Suprapubic skin (tissue), 4 donors: ENCODE measurements around the gene TMED10. TPM values are rescaled to one million over a fixed set of nuclear protein-coding genes. Genes with fewer than 3 reads are reported as not detected.

ENCODE experiments used
- DNase-seq, 2 donors: peaks; one replicate each; pipeline ENCODE4 v3.0.0-alpha.2; 2019; ENCODE audit warnings: low spot score in 2 of 2
- H3K27ac ChIP-seq: fragments of 200-600 bp; sonication (generic); one replicate; pipeline ENCODE4 v1.5.1; 2019
- H3K27me3 ChIP-seq: fragments of 200-600 bp; sonication (generic); one replicate; pipeline ENCODE4 v1.5.1; 2019
- H3K36me3 ChIP-seq: fragments of 200-600 bp; sonication (generic); one replicate; pipeline ENCODE4 v1.5.1; 2019
- H3K4me1 ChIP-seq: fragments of 200-600 bp; sonication (generic); one replicate; pipeline ENCODE4 v1.5.1; 2019
- H3K4me3 ChIP-seq: fragments of 200-600 bp; sonication (generic); one replicate; pipeline ENCODE4 v1.5.1; 2019; ENCODE audit warnings: mild to moderate bottlenecking
- H3K9me3 ChIP-seq: fragments of 200-600 bp; sonication (generic); one replicate; pipeline ENCODE4 v1.5.1; 2019
- CTCF ChIP-seq, 2 donors: fragments of 200-600 bp in 1 of 2; fragments of 450-650 bp in 1 of 2; sonication (generic) in 1 of 2; IDR thresholded peaks; one replicate each; pipeline ENCODE4 v1.5.1; 2016 to 2019; ENCODE audit warnings: antibody characterized with exemption in 2 of 2, mild to moderate bottlenecking in 1 of 2, moderate library complexity in 1 of 2
- EP300 ChIP-seq: sonication (generic); formaldehyde crosslinking; IDR thresholded peaks from one replicate; pipeline ENCODE4 v1.6.1; 2017; ENCODE audit warnings: antibody characterized with exemption
- POLR2A ChIP-seq, 2 donors: fragments of 450-650 bp; IDR thresholded peaks; one replicate each; pipeline ENCODE4 v1.6.1; 2017; ENCODE audit warnings: antibody characterized with exemption in 2 of 2, mild to moderate bottlenecking in 2 of 2, moderate library complexity in 2 of 2
- POLR2AphosphoS5 ChIP-seq, 3 donors: sonication (generic); formaldehyde crosslinking; IDR thresholded peaks; one replicate each; pipeline ENCODE4 v1.6.1; 2017; ENCODE audit warnings: antibody characterized with exemption in 3 of 3
- WGBS: methylation state at CpG from one replicate; pipeline ENCODE4 v1.1.5; 2018; 5-methylcytosine and 5-hydroxymethylcytosine counted together
- total RNA-seq, 4 donors: library from RNA; depleted of rRNA; stranded (reverse); fragments of >200 nt; gene quantifications; one replicate each; pipeline ENCODE4 v1.1.0, GENCODE V29; 2016

The TMED10 gene
- total RNA-seq, 4 donors from 2014 or later, result 123 to 235 (median 198) TPM

- Histone ChIP-seq H3K4me3 (no peak overlapping the region), H3K9me3 (no peaks in the 10 kb centered on the region), H3K27ac (no peak overlapping the region), H3K36me3 (no peaks in the 10 kb centered on the region), H3K27me3 (no peaks in the 10 kb centered on the region), H3K4me1 (peaks cover 75% of the 10 kb centered on the region)
- no peak for TF ChIP-seq EP300
- no peak for TF ChIP-seq POLR2A (IDR thresholded peaks at IDR 0.05)
- TF ChIP-seq POLR2AphosphoS5 (IDR thresholded peaks at IDR 0.05), result no peak
- TF ChIP-seq CTCF (IDR thresholded peaks at IDR 0.05), result no peak
- 66% methylated on average over 4 of the region's 4 CpGs for whole genome bisulfite sequencing
- no peak for DNase-seq
Measured at GRCh38 chr14:75170772-75171171, 5.6 kb downstream of the TMED10 start.

DNA sequence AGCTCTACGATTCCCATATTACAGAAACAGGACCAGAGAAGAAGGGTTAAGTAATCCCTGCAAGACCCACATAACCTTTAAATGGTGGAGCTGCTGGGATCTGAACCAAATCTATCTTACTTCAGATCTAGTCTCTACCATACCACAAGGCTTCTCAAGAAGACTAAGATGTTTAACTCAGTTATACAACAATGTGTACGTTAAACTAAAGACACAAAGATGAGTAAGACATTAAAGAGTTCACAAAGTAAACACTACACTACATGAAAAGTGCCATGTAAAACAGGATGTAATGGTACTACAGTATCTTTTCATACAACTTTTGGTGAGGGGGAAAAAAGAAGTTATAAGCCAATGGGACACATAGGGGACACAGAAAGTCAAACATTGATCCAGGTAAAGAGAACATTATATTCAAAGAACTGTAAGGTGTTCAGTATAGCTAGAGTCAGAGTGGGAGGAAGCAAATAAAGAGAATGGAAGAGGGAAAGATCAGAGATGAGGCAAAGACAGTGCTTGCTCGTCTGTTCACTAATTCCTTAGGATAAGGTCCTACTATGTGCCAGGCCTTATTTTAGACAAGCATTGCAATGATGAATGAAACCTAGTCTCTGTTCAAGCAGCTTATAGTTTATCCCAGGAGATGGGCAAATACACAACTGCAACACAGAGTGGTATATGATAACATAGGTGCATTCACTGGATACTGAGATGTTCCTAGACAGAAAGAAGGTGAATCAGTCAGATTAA lies 7.7 kb downstream of the TMED10 start:
- no peak for TF ChIP-seq EP300
- no peak for TF ChIP-seq POLR2A (IDR thresholded peaks at IDR 0.05)
- no peak for TF ChIP-seq POLR2AphosphoS5 (IDR thresholded peaks at IDR 0.05)
- no peak for TF ChIP-seq CTCF (IDR thresholded peaks at IDR 0.05)
- Histone ChIP-seq H3K36me3 (no peaks in the 10 kb centered on the region), H3K4me1 (peaks cover 60% of the 10 kb centered on the region), H3K27ac (no peak overlapping the region), H3K27me3 (no peaks in the 10 kb centered on the region), H3K4me3 (no peak overlapping the region), H3K9me3 (no peaks in the 10 kb centered on the region)
- 89% methylated on average over 3 of the region's 3 CpGs for WGBS
- DNase-seq, result no peak

DNA sequence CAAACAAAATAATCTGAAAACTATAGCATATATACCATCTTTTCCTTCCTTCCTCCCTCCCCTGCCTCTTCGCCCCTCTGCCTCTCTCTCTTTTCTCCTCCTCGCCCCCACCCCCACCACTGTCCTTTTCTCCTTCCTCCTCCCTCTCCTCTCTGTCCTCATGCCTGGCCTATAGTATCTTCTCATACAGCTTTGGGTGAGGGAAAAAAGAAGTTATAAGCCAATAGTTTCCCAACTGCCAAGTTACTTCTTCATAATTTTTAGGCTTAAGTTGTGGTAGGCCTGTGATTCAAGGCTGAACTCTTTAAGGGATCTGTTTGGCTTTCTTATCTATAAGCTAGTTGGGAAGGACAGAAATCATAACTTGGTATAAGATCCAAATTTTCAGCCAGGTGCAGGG lies 9.1 kb downstream of the TMED10 start:
- H3K27ac ChIP-seq, result no peak overlapping the region

DNA sequence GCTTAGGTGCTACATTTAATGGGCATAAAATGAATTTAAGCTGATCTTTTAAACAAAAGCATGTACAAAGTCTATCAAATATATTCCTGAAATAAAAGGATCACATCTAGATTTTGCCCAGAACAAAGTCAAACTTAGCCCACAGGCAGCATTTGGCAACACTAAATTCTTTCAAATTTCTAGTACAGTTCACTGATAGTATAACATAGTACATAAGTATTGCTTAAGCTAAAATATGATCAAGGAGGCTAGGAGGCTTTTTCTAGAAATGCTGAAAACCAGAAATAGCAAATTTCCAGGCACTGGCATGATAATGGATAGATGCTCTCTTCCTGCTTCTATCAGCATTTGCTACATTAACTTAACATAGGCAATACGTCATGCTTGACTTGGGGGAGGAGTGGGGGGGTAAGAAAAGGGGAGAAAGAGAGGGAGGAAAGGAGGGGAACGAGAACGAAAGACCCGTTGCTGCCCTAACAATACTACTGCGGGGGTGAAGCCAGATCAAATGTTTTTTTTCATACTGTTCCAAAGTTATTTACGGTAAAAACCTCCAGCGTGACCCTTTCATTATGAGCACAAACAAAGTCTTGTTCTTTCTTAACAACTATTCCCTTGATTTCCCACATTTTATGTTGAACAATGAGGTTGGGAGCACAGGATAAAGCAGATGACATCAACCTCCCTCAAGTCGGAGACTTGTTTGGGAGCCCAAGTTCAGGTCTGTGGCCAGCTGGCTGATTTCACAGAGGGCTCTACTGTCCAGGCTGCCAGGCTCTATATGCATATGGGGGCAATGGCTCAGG lies 10.6 kb downstream of the TMED10 start:
- no peak overlapping the region for H3K27ac ChIP-seq
- H3K27me3 ChIP-seq, result no peaks in the 10 kb centered on the region
- H3K4me3 ChIP-seq, result no peak overlapping the region
- H3K9me3 ChIP-seq, result no peaks in the 10 kb centered on the region
- WGBS, result 69% methylated on average over 8 of the region's 8 CpGs
- TF ChIP-seq CTCF (IDR thresholded peaks at IDR 0.05), result no peak
- no peak for TF ChIP-seq POLR2AphosphoS5 (IDR thresholded peaks at IDR 0.05)
- TF ChIP-seq EP300, result no peak
- no peak for TF ChIP-seq POLR2A (IDR thresholded peaks at IDR 0.05)
- H3K4me1 ChIP-seq, result peaks cover 38% of the 10 kb centered on the region
- H3K36me3 ChIP-seq, result no peaks in the 10 kb centered on the region
- DNase-seq, result no peak

More for the DNA sequence above, 9.1 kb downstream of the TMED10 start:
- TF ChIP-seq POLR2A (IDR thresholded peaks at IDR 0.05) (no peak), EP300 (no peak), CTCF (IDR thresholded peaks at IDR 0.05) (no peak), POLR2AphosphoS5 (IDR thresholded peaks at IDR 0.05) (no peak)
- no peaks in the 10 kb centered on the region for H3K9me3 ChIP-seq
- H3K4me3 ChIP-seq, result no peak overlapping the region
- H3K36me3 ChIP-seq, result no peaks in the 10 kb centered on the region
- H3K4me1 ChIP-seq, result peaks cover 46% of the 10 kb centered on the region
- H3K27me3 ChIP-seq, result no peaks in the 10 kb centered on the region
- 86% methylated on average over 2 of the region's 2 CpGs for WGBS
- no peak for DNase-seq

GRCh38 chr14:75164809-75165208 lies 11.6 kb downstream of the TMED10 start:
- Histone ChIP-seq H3K27ac (no peak overlapping the region), H3K4me3 (no peak overlapping the region), H3K9me3 (no peaks in the 10 kb centered on the region), H3K36me3 (no peaks in the 10 kb centered on the region), H3K4me1 (peaks cover 39% of the 10 kb centered on the region), H3K27me3 (no peaks in the 10 kb centered on the region)
- no peak for TF ChIP-seq EP300
- no peak for TF ChIP-seq POLR2A (IDR thresholded peaks at IDR 0.05)
- TF ChIP-seq POLR2AphosphoS5 (IDR thresholded peaks at IDR 0.05), result no peak
- no peak for TF ChIP-seq CTCF (IDR thresholded peaks at IDR 0.05)
- no peak for DNase-seq
- 95% methylated on average over 1 of the region's 1 CpG for WGBS
